NB4 (cell line): ENCODE data around the gene CECR2.

Source experiments
- DNase-seq: peaks from one replicate; pipeline ENCODE4 v3.0.0; 2010; ENCODE audit warnings: low read depth
- H3K4me3 ChIP-seq: one replicate; pipeline ENCODE4 v1.5.1; 2011; ENCODE audit warnings: mild to moderate bottlenecking, low read depth, low read length, moderate library complexity
- MAX ChIP-seq: IDR thresholded peaks from 2 replicates; pipeline ENCODE4 v1.6.1; 2011; ENCODE audit warnings: low read depth, low read length
- MYC ChIP-seq: IDR thresholded peaks from 2 replicates; pipeline ENCODE4 v1.6.1; 2011; ENCODE audit warnings: low read depth, low read length
- POLR2A ChIP-seq: IDR thresholded peaks from 2 replicates; pipeline ENCODE4 v1.6.1; 2011; ENCODE audit warnings: mild to moderate bottlenecking; ENCODE audit not compliant: insufficient read length; ENCODE audit errors: extremely low read depth
- TF ChIP-seq, protein P1 (sequence below): IDR thresholded peaks from one replicate; pipeline ENCODE4 v1.5.1; 2012; ENCODE audit warnings: low read depth, low read length

The CECR2 gene

GRCh38 chr22:17575151-17575550, 205.9 kb downstream of the CECR2 start:
- no peak for DNase-seq
- TF ChIP-seq MYC (no peak), MAX (no peak), POLR2A (no peak)
- TF ChIP-seq, protein P1, sequence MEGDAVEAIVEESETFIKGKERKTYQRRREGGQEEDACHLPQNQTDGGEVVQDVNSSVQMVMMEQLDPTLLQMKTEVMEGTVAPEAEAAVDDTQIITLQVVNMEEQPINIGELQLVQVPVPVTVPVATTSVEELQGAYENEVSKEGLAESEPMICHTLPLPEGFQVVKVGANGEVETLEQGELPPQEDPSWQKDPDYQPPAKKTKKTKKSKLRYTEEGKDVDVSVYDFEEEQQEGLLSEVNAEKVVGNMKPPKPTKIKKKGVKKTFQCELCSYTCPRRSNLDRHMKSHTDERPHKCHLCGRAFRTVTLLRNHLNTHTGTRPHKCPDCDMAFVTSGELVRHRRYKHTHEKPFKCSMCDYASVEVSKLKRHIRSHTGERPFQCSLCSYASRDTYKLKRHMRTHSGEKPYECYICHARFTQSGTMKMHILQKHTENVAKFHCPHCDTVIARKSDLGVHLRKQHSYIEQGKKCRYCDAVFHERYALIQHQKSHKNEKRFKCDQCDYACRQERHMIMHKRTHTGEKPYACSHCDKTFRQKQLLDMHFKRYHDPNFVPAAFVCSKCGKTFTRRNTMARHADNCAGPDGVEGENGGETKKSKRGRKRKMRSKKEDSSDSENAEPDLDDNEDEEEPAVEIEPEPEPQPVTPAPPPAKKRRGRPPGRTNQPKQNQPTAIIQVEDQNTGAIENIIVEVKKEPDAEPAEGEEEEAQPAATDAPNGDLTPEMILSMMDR, result no peak
- no peak overlapping the region for H3K4me3 ChIP-seq

DNA sequence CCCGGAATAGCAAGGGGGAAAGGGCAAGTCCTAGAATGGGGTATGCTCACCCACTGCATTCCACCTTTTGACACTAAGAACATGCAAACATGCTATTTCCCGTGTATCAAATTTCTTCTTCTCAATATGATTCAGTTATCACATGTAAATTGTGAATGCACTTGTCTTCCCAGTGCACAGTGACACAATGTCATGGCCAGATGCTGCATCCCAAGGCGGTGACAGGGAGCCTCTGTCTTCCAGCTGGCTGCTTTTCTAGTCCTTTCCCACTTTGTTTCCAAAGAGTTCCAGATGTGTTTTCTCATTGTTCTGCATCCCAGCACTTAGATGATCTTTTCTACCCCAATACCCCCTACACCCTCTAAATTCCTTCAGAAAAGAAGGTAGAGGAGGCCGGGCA, 206.4 kb downstream of the CECR2 start:
- no peak for TF ChIP-seq MAX
- TF ChIP-seq, protein P1, result no peak
- TF ChIP-seq MYC, result no peak
- no peak for TF ChIP-seq POLR2A
- no peak overlapping the region for H3K4me3 ChIP-seq
- DNase-seq, result no peak

DNA sequence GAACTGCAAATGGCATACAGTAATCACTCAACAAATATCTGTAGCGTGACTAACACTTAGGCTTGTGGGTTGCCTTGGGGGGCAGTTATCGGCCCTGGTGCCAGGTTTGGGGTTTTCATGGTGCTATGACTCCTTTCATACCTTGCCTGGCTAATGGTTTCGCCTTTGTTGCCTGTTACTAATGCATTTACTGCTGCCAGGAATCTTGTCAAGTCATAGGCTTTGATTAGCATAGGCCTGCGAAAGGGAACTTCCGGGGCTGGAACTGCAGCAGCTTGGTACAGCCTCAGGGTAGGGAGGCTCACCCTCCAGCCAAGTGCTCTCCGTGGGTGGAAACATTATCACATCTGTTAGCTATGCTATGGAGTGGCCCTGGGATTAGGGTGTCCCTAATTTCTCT, 207.2 kb downstream of the CECR2 start:
- no peak for DNase-seq
- TF ChIP-seq, protein P1, result no peak
- no peak for TF ChIP-seq MAX
- TF ChIP-seq POLR2A, result no peak
- TF ChIP-seq MYC, result no peak
- no peak overlapping the region for H3K4me3 ChIP-seq

- no peak for DNase-seq
- TF ChIP-seq POLR2A, result no peak
- TF ChIP-seq, protein P1, result no peak
- TF ChIP-seq MYC, result no peak
- TF ChIP-seq MAX, result no peak
- no peak overlapping the region for H3K4me3 ChIP-seq
These were observed 209.0 kb downstream of the CECR2 start for GRCh38 chr22:17578136-17578754.

GRCh38 chr22:17579535-17579981, 210.3 kb downstream of the CECR2 start:
- H3K4me3 ChIP-seq, result no peak overlapping the region
- DNase-seq, result no peak
- no peak for TF ChIP-seq POLR2A
- no peak for TF ChIP-seq MYC
- TF ChIP-seq MAX, result no peak
- TF ChIP-seq, protein P1, result no peak

GRCh38 chr22:17580441-17581031, 211.3 kb downstream of the CECR2 start:
- H3K4me3 ChIP-seq, result no peak overlapping the region
- TF ChIP-seq, protein P1, result no peak
- TF ChIP-seq MYC (no peak), MAX (no peak), POLR2A (no peak)
- DNase-seq, result no peak
